Hepatic stellate cell (primary cell): ENCODE results near the gene RPN2.

ENCODE experiments used
- DNase-seq: peaks from one replicate; pipeline ENCODE4 v3.0.0; 2011; ENCODE audit warnings: low spot score

RPN2 gene

GRCh38 chr20:37243076-37243936 is 64.2 kb downstream of the RPN2 start:
- DNase-seq: no peak

GRCh38 chr20:37243937-37244571 is 64.9 kb downstream of the RPN2 start:
- no peak for DNase-seq

- no peak for DNase-seq
Measured at GRCh38 chr20:37244572-37244957, 65.4 kb downstream of the RPN2 start.

- DNase-seq: no peak
Measured at GRCh38 chr20:37245216-37246150, 66.4 kb downstream of the RPN2 start.

GRCh38 chr20:37246736-37247135 is 67.6 kb downstream of the RPN2 start:
- DNase-seq: no peak

- no peak for DNase-seq
Measured at GRCh38 chr20:37247547-37247946, 68.4 kb downstream of the RPN2 start.

GRCh38 chr20:37249304-37249703 is 70.2 kb downstream of the RPN2 start:
- no peak for DNase-seq

GRCh38 chr20:37251825-37252477 is 72.8 kb downstream of the RPN2 start:
- DNase-seq: no peak

GRCh38 chr20:37253087-37253486 is 74.0 kb downstream of the RPN2 start:
- DNase-seq: no peak

GRCh38 chr20:37254114-37254878 is 75.2 kb downstream of the RPN2 start:
- DNase-seq: no peak

GRCh38 chr20:37256286-37256685 is 77.2 kb downstream of the RPN2 start:
- DNase-seq: no peak

- DNase-seq: no peak
Measured at GRCh38 chr20:37257530-37257929, 78.4 kb downstream of the RPN2 start.

- no peak for DNase-seq
Measured at GRCh38 chr20:37257988-37258387, 78.9 kb downstream of the RPN2 start.

- DNase-seq: no peak
Measured at GRCh38 chr20:37259031-37259430, 79.9 kb downstream of the RPN2 start.

- no peak for DNase-seq
Measured at GRCh38 chr20:37259865-37260264, 80.7 kb downstream of the RPN2 start.

- DNase-seq: no peak
Measured at GRCh38 chr20:37260923-37261322, 81.8 kb downstream of the RPN2 start.

- DNase-seq: no peak
Measured at GRCh38 chr20:37261714-37262113, 82.6 kb downstream of the RPN2 start, which contains the start of gene GHRH. GHRH (minus strand) TSS chr20:37261814; CDS start chr20:37256889, 4,925 bp downstream.

GRCh38 chr20:37262505-37262904 is 83.4 kb downstream of the RPN2 start:
- DNase-seq: no peak

GRCh38 chr20:37263686-37264085 is 84.6 kb downstream of the RPN2 start:
- no peak for DNase-seq

GRCh38 chr20:37265152-37265551 is 86.0 kb downstream of the RPN2 start:
- DNase-seq: no peak
